ENCODE data around the gene PHLPP2.
"Not testable (repeated sequence)": the region's sequence is repeated elsewhere in the genome, so short reads cannot be mapped to it uniquely, and the experiment has no call there.

The PHLPP2 gene

GRCh38 chr16:71700831-71701230 lies 23.7 kb downstream of the PHLPP2 start:
- no peak for DNase-seq (ENCODE audit: extremely low spot score)
- CTCF ChIA-PET, result no interaction called here
- POLR2A ChIA-PET, result no interaction called here
- TF ChIP-seq TARDBP (IDR thresholded peaks at IDR 0.05) (no peak), SUZ12 (IDR thresholded peaks at IDR 0.05) (no peak), FOXK2 (IDR thresholded peaks at IDR 0.05) (no peak), FOXM1 (IDR thresholded peaks at IDR 0.05; ENCODE audit: borderline replicate concordance) (no peak), NFRKB (IDR thresholded peaks at IDR 0.05) (no peak), ZNF384 (IDR thresholded peaks at IDR 0.05) (no peak), FOXA1 (IDR thresholded peaks at IDR 0.05) (no peak), LEF1 (IDR thresholded peaks at IDR 0.05; ENCODE audit: borderline replicate concordance) (no peak), ARNT (IDR thresholded peaks at IDR 0.05) (no peak), SP1 (IDR thresholded peaks at IDR 0.05) (no peak), ELF4 (IDR thresholded peaks at IDR 0.05) (no peak), CTBP1 (IDR thresholded peaks at IDR 0.05; ENCODE audit: borderline replicate concordance) (no peak)
- TF ChIP-seq, protein P1, sequence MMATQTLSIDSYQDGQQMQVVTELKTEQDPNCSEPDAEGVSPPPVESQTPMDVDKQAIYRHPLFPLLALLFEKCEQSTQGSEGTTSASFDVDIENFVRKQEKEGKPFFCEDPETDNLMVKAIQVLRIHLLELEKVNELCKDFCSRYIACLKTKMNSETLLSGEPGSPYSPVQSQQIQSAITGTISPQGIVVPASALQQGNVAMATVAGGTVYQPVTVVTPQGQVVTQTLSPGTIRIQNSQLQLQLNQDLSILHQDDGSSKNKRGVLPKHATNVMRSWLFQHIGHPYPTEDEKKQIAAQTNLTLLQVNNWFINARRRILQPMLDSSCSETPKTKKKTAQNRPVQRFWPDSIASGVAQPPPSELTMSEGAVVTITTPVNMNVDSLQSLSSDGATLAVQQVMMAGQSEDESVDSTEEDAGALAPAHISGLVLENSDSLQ (IDR thresholded peaks at IDR 0.05), result no peak

- TF ChIP-seq HDGF (IDR thresholded peaks at IDR 0.05; ENCODE audit: borderline replicate concordance) (no peak), FOXM1 (IDR thresholded peaks at IDR 0.05; ENCODE audit: borderline replicate concordance) (no peak), ARNT (IDR thresholded peaks at IDR 0.05) (no peak), L3MBTL2 (conservative IDR thresholded peaks at IDR 0.05) (no peak), FOXA1 (IDR thresholded peaks at IDR 0.05) (no peak), SUZ12 (IDR thresholded peaks at IDR 0.05) (no peak), LEF1 (IDR thresholded peaks at IDR 0.05; ENCODE audit: borderline replicate concordance) (no peak)
- ChIA-PET POLR2A (no interaction called here), CTCF (no interaction called here)
- no peak for DNase-seq (ENCODE audit: extremely low spot score)
These were observed 26.0 kb downstream of the PHLPP2 start for GRCh38 chr16:71698491-71698890.

- ChIA-PET POLR2A (no interaction called here), CTCF (no interaction called here)
- TF ChIP-seq FOXA1 (IDR thresholded peaks at IDR 0.05), result no peak
- no peak for TF ChIP-seq ELF4 (IDR thresholded peaks at IDR 0.05)
- TF ChIP-seq HDGF (IDR thresholded peaks at IDR 0.05; ENCODE audit: borderline replicate concordance), result no peak
- no peak for TF ChIP-seq LEF1 (IDR thresholded peaks at IDR 0.05; ENCODE audit: borderline replicate concordance)
- TF ChIP-seq NFRKB (IDR thresholded peaks at IDR 0.05), result no peak
- TF ChIP-seq FOXM1 (IDR thresholded peaks at IDR 0.05; ENCODE audit: borderline replicate concordance), result no peak
- no peak for DNase-seq (ENCODE audit: extremely low spot score)
These were observed 31.3 kb downstream of the PHLPP2 start for GRCh38 chr16:71693164-71693563.

GRCh38 chr16:71689901-71690300 lies 34.6 kb downstream of the PHLPP2 start:
- CTCF ChIA-PET, result no interaction called here
- POLR2A ChIA-PET, result no interaction called here
- TF ChIP-seq FOXA1 (IDR thresholded peaks at IDR 0.05) (no peak), ZNF384 (IDR thresholded peaks at IDR 0.05) (no peak), NFRKB (IDR thresholded peaks at IDR 0.05) (no peak), SUZ12 (IDR thresholded peaks at IDR 0.05) (no peak), SP1 (IDR thresholded peaks at IDR 0.05) (no peak), LEF1 (IDR thresholded peaks at IDR 0.05; ENCODE audit: borderline replicate concordance) (no peak)
- TF ChIP-seq, protein P1 (IDR thresholded peaks at IDR 0.05), result no peak
- no peak for DNase-seq (ENCODE audit: extremely low spot score)

DNA sequence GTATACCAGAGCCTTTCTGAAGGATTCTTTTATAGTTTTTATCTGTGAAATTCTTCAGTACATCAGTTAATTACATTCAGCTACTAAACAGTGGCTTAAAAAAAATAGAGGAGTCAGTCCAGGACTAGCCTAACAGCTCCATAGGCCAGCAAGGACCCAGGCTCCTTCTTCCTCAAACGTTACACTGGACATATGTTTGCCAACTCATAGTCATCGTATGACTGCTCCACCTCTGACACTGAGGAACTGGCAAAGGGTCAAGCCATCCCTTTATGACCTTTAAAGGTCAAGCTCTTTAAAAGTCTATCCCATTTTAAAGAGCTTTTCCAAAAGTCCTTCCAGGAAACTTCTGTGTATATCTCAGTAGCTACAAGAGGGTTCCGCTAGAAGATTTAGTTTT lies 36.6 kb downstream of the PHLPP2 start:
- ChIA-PET POLR2A (no interaction called here), CTCF (no interaction called here)
- TF ChIP-seq LEF1 (IDR thresholded peaks at IDR 0.05; ENCODE audit: borderline replicate concordance) (no peak), FOXK2 (IDR thresholded peaks at IDR 0.05) (no peak), CTBP1 (IDR thresholded peaks at IDR 0.05; ENCODE audit: borderline replicate concordance) (no peak), HDGF (IDR thresholded peaks at IDR 0.05; ENCODE audit: borderline replicate concordance) (no peak), ELF4 (IDR thresholded peaks at IDR 0.05) (no peak), SUZ12 (IDR thresholded peaks at IDR 0.05) (no peak), SP1 (IDR thresholded peaks at IDR 0.05) (no peak), NFRKB (IDR thresholded peaks at IDR 0.05) (no peak), ARNT (IDR thresholded peaks at IDR 0.05) (no peak), TARDBP (IDR thresholded peaks at IDR 0.05) (no peak), FOXM1 (IDR thresholded peaks at IDR 0.05; ENCODE audit: borderline replicate concordance) (no peak), FOXA1 (IDR thresholded peaks at IDR 0.05) (no peak), L3MBTL2 (conservative IDR thresholded peaks at IDR 0.05) (no peak), ZNF384 (IDR thresholded peaks at IDR 0.05) (no peak), BHLHE40 (IDR thresholded peaks at IDR 0.05; ENCODE audit: borderline replicate concordance) (no peak)
- TF ChIP-seq, protein P1 (IDR thresholded peaks at IDR 0.05), result no peak
- DNase-seq (ENCODE audit: extremely low spot score), result no peak

- DNase-seq (ENCODE audit: extremely low spot score); POLR2A ChIA-PET; CTCF ChIA-PET: not testable (repeated sequence)
These were observed 40.2 kb downstream of the PHLPP2 start for GRCh38 chr16:71684280-71684679.

- TF ChIP-seq SP1 (IDR thresholded peaks at IDR 0.05) (no peak), TARDBP (IDR thresholded peaks at IDR 0.05) (no peak), L3MBTL2 (conservative IDR thresholded peaks at IDR 0.05) (no peak), CTBP1 (IDR thresholded peaks at IDR 0.05; ENCODE audit: borderline replicate concordance) (no peak), ELF4 (IDR thresholded peaks at IDR 0.05) (no peak), NFRKB (IDR thresholded peaks at IDR 0.05) (no peak), HDGF (IDR thresholded peaks at IDR 0.05; ENCODE audit: borderline replicate concordance) (no peak), FOXK2 (IDR thresholded peaks at IDR 0.05) (no peak), SUZ12 (IDR thresholded peaks at IDR 0.05) (no peak), ARNT (IDR thresholded peaks at IDR 0.05) (no peak), LEF1 (IDR thresholded peaks at IDR 0.05; ENCODE audit: borderline replicate concordance) (no peak), FOXM1 (IDR thresholded peaks at IDR 0.05; ENCODE audit: borderline replicate concordance) (no peak), BHLHE40 (IDR thresholded peaks at IDR 0.05; ENCODE audit: borderline replicate concordance) (no peak)
- TF ChIP-seq, protein P1 (IDR thresholded peaks at IDR 0.05), result no peak
- CTCF ChIA-PET, result interaction anchor here (1.2 kb wide), 1 partner anchor 9 kb away, joined by 3 read pairs; no protein-coding TSS in a partner anchor
- POLR2A ChIA-PET, result no interaction called here
- no peak for DNase-seq (ENCODE audit: extremely low spot score)
These were observed 43.1 kb downstream of the PHLPP2 start for GRCh38 chr16:71681360-71681759.
